ENCODE data around the gene RHOT1.

Gene RHOT1

GRCh38 chr17:32157225-32157624 is 14.9 kb downstream of the RHOT1 start:
- no peak for TF ChIP-seq CTCF (IDR thresholded peaks at IDR 0.05; ENCODE audit: extremely low read depth, missing control alignments)
- no peak for DNase-seq (ENCODE audit: low spot score)

- no peak for TF ChIP-seq CTCF (IDR thresholded peaks at IDR 0.05; ENCODE audit: extremely low read depth, missing control alignments)
- DNase-seq (ENCODE audit: low spot score): no peak
These were observed 16.7 kb downstream of the RHOT1 start for GRCh38 chr17:32158870-32159585.

GRCh38 chr17:32159586-32160438 is 17.5 kb downstream of the RHOT1 start:
- no peak for DNase-seq (ENCODE audit: low spot score)
- TF ChIP-seq CTCF (IDR thresholded peaks at IDR 0.05; ENCODE audit: extremely low read depth, missing control alignments): no peak

- DNase-seq (ENCODE audit: low spot score): no peak
These were observed 18.2 kb downstream of the RHOT1 start for GRCh38 chr17:32160526-32160925.

GRCh38 chr17:32161029-32161428 is 18.7 kb downstream of the RHOT1 start:
- no peak for TF ChIP-seq CTCF (IDR thresholded peaks at IDR 0.05; ENCODE audit: extremely low read depth, missing control alignments)
- no peak for DNase-seq (ENCODE audit: low spot score)

More at GRCh38 chr17:32160526-32160925, 18.2 kb downstream of the RHOT1 start:
- TF ChIP-seq CTCF (IDR thresholded peaks at IDR 0.05; ENCODE audit: extremely low read depth, missing control alignments): no peak

- no peak for TF ChIP-seq CTCF (IDR thresholded peaks at IDR 0.05; ENCODE audit: extremely low read depth, missing control alignments)
- DNase-seq (ENCODE audit: low spot score): no peak
These were observed 19.4 kb downstream of the RHOT1 start for GRCh38 chr17:32161506-32162365.
